NT2/D1 (cell line): ENCODE data around the gene SERPINA10.

Source experiments
- SUZ12 ChIP-seq: IDR thresholded peaks from 2 replicates; pipeline ENCODE4 v1.6.1; 2011; ENCODE audit not compliant: insufficient read length, insufficient read depth; ENCODE audit errors: extremely low read depth
- YY1 ChIP-seq: IDR thresholded peaks from 2 replicates; pipeline ENCODE4 v1.6.1; 2011; ENCODE audit not compliant: insufficient read length, insufficient read depth

- no peak for TF ChIP-seq YY1
- TF ChIP-seq SUZ12: no peak
Measured at GRCh38 chr14:94237046-94237445, 56.0 kb downstream of the SERPINA10 start.
